Neural progenitor cell (in vitro differentiated cells): Measurements from ENCODE around the gene TOGARAM1.

Source experiments
- EZH2 ChIP-seq: fragments of 200-600 bp; sonication (generic); IDR thresholded peaks from 2 replicates; pipeline ENCODE4 v1.6.1; 2017; ENCODE audit warnings: antibody characterized with exemption, mild to moderate bottlenecking, moderate library complexity
- EZH2phosphoT487 ChIP-seq: fragments of 200-600 bp; sonication (generic); IDR thresholded peaks from 2 replicates; pipeline ENCODE4 v1.6.1; 2017; ENCODE audit warnings: antibody characterized with exemption
- TF ChIP-seq, protein P1 (sequence below): fragments of 200-600 bp; sonication (generic); IDR thresholded peaks from 2 replicates; pipeline ENCODE4 v1.5.1; 2017; ENCODE audit warnings: antibody characterized with exemption, mild to moderate bottlenecking

DNA sequence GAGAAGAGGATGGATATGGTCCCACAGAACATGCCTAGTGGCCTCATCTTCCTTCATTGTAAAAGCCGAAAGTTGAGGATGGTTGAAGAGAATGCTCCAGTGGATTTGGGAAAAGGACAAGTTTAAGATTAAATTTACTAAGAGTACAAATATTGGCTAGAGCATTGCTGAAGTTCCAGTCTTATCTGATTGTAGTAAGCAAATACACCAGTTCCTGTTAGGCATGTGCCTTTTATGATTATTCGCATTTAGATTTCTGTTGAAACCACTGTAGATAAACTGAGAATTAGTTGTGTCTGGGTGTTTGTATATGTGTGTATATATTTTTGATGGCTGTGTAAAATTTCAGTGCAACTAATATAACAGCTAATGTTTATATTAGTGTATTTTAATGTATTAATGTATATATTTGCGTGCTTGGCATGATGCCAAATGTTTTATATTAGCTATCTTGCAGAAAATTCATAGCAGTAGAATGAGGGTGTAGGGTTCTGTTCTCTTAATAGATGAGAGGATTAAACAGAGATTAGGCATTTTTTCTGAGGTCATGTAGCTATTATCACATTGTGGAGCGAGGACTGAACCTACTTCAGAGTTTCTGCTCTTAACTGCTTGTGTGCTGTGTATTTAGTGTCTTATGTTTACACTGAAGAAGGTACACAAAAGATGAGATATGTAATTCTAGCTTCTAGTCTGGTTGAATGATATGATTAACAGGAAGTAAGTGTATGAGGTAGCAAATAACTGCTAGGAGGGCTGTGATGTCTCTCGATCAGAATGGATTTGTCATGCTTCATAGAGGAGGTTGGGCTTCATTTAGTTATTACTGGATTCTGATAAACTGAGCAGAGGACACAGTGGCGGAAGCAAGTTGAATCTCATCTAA lies 151.1 kb downstream of the TOGARAM1 start:
- TF ChIP-seq, protein P1, sequence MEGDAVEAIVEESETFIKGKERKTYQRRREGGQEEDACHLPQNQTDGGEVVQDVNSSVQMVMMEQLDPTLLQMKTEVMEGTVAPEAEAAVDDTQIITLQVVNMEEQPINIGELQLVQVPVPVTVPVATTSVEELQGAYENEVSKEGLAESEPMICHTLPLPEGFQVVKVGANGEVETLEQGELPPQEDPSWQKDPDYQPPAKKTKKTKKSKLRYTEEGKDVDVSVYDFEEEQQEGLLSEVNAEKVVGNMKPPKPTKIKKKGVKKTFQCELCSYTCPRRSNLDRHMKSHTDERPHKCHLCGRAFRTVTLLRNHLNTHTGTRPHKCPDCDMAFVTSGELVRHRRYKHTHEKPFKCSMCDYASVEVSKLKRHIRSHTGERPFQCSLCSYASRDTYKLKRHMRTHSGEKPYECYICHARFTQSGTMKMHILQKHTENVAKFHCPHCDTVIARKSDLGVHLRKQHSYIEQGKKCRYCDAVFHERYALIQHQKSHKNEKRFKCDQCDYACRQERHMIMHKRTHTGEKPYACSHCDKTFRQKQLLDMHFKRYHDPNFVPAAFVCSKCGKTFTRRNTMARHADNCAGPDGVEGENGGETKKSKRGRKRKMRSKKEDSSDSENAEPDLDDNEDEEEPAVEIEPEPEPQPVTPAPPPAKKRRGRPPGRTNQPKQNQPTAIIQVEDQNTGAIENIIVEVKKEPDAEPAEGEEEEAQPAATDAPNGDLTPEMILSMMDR, result no peak
- TF ChIP-seq EZH2phosphoT487 (no peak), EZH2 (no peak)
